NAMALWA (cell line): ENCODE data around the gene TRIM24.

Experiments
- DNase-seq: peaks from one replicate; pipeline ENCODE4 v3.0.0-alpha.2; 2015; ENCODE audit warnings: low spot score

The TRIM24 gene

DNA sequence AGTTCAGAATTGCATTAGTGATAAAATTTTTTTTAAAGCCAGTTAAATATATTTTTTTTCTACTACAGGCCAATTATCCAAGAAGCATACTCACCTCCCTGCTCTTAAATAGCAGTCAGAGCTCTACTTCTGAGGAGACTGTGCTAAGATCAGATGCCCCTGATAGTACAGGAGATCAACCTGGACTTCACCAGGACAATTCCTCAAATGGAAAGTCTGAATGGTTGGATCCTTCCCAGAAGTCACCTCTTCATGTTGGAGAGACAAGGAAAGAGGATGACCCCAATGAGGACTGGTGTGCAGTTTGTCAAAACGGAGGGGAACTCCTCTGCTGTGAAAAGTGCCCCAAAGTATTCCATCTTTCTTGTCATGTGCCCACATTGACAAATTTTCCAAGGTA, 119.1 kb downstream of the TRIM24 start:
- no peak for DNase-seq

DNA sequence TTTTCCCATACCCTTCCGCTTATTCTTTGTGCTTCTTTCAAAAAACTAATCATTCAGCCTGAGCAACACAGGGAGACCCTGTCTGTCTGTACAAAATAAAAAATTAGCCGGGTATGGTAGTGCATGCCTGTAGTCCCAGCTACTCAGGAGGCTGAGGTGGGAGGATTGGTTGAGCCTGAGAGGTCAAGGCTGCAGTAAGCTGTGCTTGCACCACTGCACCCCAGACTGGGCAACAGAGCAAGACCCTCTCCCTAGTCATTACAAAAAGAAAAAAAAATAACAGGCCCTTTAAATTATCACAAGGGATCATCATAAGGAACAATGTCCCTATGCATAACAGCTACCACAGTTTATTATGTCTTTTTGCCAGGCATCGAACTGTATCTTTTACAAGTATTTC, 119.6 kb downstream of the TRIM24 start:
- no peak for DNase-seq

DNA sequence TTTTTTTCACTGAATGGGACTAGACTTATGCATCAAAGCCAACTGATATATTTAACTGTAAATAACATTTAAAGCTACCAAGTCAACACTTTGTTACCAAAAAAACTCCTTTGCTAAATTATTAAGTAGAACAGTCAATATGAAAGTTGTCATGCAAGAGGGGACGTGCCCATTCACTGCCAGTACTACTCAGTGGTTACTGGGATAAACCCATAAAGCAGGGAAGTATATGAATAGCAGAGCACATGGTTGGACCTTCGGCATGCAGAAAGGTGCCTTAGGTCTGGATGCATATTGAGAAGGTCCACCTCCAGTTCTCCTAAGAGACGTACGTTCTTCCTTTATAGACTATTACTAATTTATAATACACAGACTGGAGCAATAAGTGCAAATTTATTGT, 121.0 kb downstream of the TRIM24 start:
- no peak for DNase-seq

DNA sequence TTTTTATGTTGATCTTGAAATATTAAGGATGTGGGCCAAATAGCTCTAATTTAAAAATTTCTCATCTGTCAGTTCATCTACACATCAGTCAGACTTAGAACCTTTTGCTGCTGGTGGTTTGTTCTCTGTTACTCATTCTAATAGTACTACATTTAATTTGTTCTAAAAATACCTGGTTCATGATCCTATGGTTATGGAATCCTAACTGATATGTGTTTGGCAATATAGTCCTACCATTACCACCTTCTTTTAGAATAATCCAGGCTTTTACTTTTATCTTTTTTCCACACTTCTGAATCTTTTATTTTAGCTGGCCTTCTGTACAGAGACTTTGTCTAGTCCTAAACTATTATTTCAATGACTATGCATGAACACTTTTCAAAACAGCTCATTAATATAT, 124.2 kb downstream of the TRIM24 start:
- no peak for DNase-seq

DNA sequence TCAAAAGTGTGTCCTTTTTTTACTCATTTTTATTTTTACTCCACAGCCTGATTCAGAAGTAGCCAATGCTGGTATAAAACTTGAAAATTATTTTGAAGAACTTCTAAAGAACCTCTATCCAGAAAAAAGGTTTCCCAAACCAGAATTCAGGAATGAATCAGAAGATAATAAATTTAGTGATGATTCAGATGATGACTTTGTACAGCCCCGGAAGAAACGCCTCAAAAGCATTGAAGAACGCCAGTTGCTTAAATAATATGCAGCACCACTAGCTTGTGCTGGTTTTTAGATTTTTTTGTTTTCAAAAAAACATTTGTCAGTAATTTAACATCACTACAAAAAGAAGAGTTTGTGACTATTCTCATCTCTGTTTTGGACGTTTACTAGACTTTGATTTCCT, 124.6 kb downstream of the TRIM24 start:
- DNase-seq: no peak

DNA sequence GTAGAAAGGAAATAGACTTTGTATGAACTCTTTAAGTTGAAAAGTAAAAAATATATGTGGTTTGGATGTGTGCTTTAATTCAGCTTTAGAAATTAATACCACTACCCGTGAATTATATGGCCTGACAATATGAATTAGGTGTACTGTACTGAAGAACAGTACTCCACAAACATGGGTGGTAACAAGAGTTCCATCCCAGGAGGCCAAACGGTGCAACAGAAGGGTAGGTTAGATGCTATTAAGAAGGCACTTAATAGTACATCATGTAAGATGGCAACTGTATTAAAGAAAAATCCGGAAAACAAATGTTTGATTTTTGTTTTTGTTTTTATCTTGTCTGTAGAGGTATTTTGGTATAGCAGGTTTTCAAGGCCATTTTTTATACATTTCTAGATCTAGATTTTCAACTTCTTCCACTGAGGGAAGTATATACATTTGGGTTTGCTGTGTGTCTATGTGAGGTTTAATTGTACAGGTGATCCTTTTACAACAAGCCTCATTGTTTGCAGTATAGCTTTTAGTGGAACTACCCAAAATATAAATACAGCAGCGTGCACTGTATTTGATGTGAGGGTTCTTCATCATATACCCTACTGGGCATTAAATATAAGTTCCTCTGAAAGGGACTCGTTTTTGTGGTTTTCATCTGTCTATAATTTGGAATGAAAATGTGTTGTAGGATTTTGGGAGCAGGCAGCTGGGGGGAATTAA, 125.4 kb downstream of the TRIM24 start:
- no peak for DNase-seq

DNA sequence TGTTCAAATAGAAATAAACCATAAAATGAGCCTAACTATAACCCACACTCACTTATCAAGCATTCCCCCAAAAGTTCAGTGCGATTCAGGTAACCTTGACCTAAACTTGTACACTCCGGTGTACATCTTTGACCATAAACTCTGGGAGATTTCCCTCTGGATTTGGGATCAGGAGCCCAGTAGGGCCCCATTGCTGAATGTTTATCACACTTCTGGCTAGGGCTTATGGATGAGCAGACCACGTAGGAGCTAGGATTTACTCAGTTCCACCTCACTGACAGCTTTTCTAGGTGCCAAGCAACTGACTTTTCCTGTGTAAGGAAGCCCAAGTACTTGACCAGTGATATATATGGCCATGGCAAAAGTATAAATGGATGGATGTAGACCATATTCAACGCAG, 127.4 kb downstream of the TRIM24 start:
- no peak for DNase-seq

DNA sequence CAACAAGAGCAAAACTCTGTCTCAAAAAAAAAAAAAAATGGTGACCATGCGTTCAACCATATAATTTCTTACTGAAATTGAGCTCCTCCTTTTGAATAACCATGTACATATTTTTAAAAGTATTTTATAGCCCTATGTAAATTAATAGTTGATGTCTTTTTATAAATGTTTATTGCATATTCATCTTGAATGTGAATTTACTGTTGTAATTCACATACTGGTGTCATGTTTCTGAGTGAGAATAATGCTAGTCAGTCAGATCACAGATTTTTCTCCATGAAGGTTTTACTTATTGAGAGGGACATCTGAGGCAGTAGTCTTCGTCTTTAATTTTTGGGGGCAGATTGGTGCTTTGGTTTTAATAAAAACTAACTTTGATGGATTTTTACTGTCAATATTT, 128.9 kb downstream of the TRIM24 start:
- DNase-seq: no peak

DNA sequence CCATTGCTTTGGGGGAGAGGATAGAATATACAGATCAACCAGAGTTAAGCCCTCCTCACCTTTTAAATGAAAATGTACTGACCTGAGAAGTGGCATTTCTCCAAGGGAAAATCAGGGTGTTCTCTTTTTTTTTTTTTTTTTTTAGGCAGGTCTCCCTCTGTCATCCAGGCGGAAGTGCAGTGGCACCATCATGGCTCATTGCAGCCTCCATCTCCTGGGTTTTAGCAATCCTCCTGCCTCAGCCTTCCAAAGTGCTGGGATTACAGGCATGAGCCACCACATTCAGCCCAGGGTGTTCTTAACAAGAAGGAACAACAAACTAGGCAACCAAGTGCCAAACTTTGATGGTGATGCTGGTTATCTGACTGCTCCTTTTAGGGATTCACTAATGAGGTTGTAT, 130.1 kb downstream of the TRIM24 start:
- no peak for DNase-seq

DNA sequence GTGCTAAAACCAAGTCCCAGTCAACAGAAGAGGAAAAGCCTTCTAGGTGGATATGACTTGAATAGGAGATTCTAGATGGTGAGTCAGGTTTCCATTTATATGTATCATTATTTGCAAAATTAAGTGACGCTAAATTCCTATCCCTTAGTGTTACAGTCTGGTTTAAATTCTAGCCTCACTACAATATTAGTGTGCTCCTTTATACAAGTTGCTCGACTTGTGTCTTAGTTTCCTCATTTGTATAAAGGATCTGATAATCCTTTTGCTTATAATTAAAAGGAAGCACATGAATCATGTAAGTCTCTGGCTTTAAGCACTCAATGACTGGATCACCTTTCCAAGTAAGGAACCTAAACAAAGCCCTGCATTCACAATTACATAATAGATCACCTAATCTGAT, 135.4 kb downstream of the TRIM24 start:
- no peak for DNase-seq

DNA sequence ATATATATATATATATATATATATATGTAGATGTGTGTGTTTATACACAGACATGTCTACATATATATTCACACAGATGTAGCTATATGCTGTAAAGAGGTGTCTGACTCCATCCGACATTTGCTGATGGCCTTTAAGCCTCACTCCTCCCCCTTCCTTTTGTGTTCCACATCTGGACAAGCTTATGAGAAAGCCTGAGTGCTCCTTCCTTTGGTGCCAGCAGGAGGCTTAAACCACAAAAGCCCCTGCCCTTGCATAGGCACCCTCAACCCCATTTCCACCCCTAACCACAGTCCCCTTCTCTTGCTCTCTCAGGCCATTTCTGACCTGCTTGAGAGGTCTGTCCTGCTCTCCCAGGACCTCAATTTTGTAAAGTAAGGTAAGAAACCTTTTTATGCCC, 142.4 kb downstream of the TRIM24 start:
- no peak for DNase-seq

DNA sequence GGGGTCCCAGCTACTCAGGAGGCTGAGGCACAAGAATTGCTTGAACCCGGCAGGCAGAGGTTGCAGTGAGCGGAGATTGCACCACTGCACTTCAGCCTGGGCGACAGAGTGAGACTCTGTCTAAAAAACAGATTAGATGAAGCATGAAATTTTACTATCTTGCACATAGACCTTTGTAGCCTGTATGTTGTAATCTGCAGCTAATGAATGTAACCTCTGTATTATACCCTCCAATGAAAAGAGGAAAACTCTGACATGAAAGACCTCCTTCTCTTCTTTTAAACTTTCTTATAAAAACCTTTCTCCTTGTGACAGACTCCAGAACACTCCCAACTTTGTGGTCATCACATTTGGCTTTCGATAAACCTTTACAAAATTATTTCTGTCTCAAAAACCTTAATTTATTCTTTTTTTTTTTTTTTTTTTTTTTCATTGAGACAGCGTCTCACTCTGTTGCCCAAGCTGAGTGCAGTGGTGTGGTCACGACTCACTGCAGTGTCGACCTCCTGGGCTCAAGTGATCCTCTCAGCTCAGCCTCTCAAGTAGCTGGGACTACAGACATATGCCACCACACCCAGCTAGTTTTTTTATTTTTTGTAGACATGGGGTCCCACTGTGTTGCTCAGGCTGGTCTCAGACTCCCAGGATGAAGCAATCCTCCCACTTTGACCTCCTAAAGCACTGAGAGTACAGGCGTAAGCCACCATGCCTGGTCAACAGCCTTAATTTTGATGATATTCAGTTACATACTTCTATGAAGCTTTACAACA, 143.7 kb downstream of the TRIM24 start:
- DNase-seq: no peak

DNA sequence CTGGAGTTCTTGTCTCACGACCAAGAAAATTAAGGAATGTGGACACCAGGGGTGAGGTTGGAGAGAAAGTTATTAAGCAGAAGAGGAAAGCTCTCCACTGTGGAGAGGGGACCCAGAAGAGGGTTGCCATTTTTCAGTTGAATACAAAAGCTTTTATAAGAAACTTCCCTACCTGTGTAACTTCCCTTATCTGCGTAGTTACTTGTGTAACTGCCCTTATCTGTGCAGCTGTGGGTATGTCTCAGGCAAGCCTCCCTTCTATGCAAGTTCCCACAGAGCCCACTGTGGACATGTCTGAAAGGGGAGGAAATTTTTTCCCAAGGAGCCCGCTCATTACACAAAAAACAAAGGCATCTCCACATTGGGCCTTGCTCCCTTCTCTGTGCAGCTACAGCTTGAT, 146.2 kb downstream of the TRIM24 start:
- no peak for DNase-seq

DNA sequence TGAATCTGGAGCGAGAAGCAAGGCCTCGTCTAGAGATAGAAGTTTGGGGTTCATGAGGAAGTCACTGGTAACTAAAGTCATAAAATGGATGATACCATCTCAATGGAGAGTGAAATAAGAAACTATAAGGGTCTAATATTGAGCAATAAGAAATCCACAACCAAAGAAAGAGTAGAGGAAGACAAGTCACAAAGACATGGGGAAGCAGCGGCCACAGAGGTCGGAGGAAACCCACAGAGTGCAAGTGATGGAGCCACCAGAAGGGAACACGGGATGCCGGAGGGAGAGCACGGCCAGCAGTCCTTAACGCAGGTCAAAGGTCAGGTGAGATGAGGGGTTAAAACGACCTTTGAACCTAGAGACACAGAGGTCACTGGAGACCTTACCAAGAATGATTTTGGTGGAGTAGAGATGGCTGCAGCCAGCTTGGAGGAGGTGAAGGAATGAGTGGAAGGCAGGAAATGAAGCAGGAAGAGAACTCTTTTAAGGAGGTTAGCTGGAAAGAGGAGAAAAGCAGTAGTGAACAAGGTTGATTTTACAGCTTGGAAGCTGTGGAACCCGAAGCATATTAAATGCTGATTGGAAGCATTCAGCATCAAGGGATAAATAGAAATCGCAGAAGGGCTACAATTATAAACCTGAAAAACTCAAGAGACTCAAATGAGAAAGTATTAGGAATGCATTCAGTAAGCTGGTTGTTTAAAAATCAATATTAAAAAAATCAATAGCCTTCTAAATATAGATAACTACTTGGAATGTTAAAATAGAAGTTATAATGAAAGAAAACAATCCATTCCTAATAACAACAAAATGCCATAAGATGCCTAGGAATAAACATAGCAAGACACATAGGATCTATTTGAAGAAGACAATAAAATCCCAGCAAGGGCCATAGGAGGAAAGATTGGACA, 147.4 kb downstream of the TRIM24 start:
- DNase-seq: no peak

DNA sequence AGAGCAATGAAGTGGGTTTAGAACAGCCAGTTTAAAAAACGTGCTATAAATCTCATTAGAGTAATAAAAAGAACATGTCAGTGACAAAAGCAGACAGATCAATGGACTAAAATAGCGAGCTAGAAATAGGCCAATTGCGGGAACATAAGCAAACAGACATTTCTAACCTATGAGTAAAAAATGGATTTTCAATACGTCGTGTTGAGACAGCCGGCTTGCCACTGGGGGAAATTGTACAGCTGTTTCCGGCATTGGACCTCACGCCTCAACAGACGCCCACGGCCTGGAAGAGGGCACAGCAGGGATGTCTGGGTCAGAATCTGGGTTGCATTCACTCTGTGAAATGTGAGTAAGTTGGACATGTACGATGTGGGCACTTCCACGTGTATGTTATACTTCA, 148.2 kb downstream of the TRIM24 start:
- DNase-seq: no peak

DNA sequence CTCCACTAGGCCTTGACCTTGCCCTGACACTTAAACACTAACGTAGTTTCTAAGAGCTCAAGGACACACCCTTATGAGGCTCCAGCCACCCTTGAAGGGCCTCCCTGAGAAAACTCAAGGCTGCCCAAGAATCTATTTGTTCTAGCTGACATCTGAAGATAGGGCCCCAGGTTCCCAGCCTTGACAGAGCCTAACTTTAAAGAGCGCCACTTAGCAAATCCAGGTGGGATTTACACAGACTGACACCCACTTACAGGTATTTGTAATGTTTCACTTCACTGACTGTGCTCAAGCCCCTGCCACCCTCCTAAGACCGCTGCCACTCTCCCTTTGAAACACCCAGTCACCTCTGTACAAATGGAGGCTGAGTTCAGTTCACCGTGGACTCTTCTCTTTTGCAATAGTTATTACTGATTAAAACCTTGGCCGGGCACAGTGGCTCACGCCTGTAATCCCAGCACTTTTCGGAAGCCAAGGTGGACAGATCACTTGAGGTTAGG, 150.7 kb downstream of the TRIM24 start:
- DNase-seq: no peak

DNA sequence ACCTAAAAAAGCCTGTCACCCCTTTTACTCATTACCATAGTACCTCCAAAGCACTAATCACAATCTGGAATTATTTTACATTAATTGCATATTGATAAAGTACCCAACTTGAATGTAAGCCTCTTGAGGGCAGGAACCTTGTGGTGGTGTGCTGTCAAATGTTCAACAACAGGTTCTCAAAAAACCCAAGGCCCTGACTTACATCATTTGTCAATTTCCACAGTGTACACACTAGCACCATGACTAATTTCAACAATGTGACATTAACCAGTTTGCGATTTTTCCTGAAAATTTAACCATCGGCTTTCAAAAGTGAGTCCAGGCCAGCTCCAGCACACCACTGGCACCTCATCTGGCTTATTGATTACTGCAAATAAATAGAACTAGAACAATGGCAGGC, 153.6 kb downstream of the TRIM24 start:
- no peak for DNase-seq

DNA sequence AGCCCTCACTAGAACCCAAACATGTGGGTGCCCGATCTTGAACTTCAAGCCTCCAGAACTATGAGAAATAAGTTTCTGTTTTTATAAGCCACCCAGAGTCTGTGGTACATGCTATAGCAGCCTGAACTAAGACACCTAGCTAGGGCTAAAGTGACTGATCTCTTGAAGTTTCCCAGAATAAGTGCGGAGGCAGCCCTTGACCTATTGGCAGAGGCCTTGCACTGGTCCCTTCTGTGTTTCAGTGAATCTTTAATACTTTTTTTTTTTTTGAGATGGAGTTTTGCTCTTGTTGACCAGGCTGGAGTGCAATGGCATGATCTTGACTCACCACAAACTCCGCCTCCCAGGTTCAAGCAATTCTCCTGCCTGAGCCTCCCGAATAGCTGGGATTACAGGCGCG, 156.0 kb downstream of the TRIM24 start:
- no peak for DNase-seq

DNA sequence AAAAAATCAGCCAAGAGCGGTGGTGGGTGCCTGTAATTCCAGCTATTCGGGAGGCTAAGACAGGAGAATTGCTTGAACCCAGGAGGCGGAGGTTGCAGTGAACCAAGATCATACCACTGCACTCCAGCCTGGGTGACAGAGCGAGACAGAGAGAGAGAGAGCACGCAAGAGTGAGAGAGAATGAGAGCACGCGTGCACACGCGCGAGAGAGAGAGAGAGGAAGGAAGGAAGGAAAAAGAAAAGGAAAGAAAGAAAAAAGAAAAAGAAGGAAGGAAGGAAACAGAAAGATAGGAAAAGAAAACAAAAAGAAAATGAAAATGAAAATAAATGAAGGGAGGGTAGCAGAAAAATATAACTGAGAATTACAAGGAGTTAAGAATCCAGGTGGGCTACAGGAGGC, 158.4 kb downstream of the TRIM24 start:
- no peak for DNase-seq

DNA sequence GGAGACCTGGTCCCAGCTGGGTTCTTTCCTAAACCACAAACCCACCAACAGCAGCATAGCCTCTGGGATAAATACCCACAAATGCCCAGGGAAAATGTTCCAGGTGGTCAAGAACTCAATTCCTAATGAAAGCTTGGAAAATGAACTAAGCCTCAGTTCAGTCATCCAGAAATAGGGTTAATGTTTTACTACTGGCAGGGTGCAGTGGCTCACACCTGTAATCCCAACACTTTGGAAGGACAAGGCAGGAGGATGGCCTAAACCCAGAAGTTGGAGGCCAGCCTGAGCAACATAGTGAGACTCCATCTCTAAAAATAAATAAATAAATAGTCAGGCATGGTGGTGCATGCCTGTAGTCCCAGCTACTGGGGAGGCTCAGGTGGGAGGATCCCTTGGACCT, 158.9 kb downstream of the TRIM24 start:
- DNase-seq: no peak

DNA sequence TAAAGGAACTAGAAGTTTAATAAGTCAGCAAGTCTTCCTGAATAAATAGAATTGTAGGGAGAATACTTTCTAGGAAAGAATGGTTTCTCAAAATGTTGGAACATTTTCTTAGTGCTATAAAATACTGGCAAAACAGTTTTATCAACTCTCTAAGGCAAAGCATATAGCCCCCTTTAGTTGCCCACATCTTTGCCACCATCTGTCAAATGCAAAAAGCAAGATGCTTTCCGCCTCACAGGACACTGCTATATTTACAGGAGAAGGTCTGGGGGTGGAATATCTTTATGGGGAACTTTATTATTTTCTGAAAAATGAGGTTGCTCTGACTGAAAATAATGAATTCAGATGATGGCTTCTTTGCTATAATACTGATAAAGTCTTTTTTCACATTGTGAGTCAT, 162.8 kb downstream of the TRIM24 start:
- DNase-seq: no peak

DNA sequence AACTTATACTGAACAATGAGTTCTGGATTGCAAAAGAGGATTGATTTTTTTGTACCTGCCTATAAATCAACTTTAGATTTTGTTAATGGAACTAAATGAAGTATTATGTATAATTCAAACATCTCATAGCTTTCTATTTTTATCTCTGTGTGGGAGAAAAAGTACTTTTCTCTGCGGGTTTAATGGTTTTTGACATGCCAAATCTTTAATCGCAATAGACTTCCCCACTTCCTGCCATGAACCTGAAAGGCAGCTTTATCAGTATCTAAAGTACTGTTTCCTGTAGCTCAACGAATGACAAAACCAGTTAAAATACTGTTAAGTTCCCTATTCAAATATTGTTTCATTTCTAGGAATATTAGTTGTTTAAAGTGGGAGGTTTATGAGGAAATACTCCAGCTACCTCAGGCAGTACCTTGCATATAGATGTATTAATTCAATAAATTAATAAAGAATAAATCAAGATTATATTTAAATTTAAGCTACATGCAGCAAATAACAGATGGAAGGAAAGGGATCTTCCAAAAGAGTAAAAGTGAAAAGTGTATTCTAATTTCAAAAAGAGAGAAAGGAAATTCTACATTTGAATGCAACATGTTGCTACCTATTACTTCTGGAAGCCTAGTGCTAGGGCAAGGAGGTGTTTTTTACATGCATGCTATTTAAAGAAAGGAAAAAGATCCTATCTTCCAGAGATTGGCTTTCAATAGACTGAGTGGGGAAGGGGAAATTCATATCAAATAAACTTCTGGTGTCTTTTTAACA, 165.2 kb downstream of the TRIM24 start:
- DNase-seq: no peak
